ENCODE data around the gene STX5. TPM values are rescaled to one million over a fixed set of nuclear protein-coding genes. Genes with fewer than 3 reads are reported as not detected.
A peak's percentile ranks its signal among the peaks of the same experiment; 100 is the strongest.
"Not testable (repeated sequence)": the region's sequence is repeated elsewhere in the genome, so short reads cannot be mapped to it uniquely, and the experiment has no call there.

STX5 gene
- polyA plus RNA-seq, 3 donors: 51.6 to 57.9 (median 56.7) TPM

- no peak for DNase-seq (ENCODE audit: extremely low read depth in 1 of 11, low read depth in 9 of 11, low spot score in 4 of 11)
Observed at GRCh38 chr11:62801071-62801470, 30.8 kb downstream of the STX5 start.

GRCh38 chr11:62799486-62799885, 32.4 kb downstream of the STX5 start:
- no peak for DNase-seq (ENCODE audit: extremely low read depth in 1 of 11, low read depth in 9 of 11, low spot score in 4 of 11)

- DNase-seq (ENCODE audit: extremely low read depth in 1 of 11, low read depth in 9 of 11, low spot score in 4 of 11): no peak
Observed at GRCh38 chr11:62796281-62796680, 35.6 kb downstream of the STX5 start.

GRCh38 chr11:62794201-62794775, 37.6 kb downstream of the STX5 start:
- no peak for DNase-seq (ENCODE audit: extremely low read depth in 1 of 11, low read depth in 9 of 11, low spot score in 4 of 11)

- DNase-seq (ENCODE audit: extremely low read depth in 1 of 11, low read depth in 9 of 11, low spot score in 4 of 11): no peak
Observed at GRCh38 chr11:62792202-62792575, 39.7 kb downstream of the STX5 start.

GRCh38 chr11:62791501-62792201, 40.2 kb downstream of the STX5 start, which contains the start of gene TMEM223:
Gene TMEM223, minus strand, starts transcription at chr11:62792006. Its CDS starts 12 bp downstream, at chr11:62791994.
- DNase-seq (ENCODE audit: extremely low read depth in 1 of 11, low read depth in 9 of 11, low spot score in 4 of 11): peak in 8 of 11 donors; percentile 62 to 82 (median 76)

- no peak for DNase-seq (ENCODE audit: extremely low read depth in 1 of 11, low read depth in 9 of 11, low spot score in 4 of 11)
Observed at GRCh38 chr11:62789576-62789975, 42.3 kb downstream of the STX5 start.

- no peak for DNase-seq (ENCODE audit: extremely low read depth in 1 of 11, low read depth in 9 of 11, low spot score in 4 of 11)
Observed at GRCh38 chr11:62788991-62789390, 42.9 kb downstream of the STX5 start.

GRCh38 chr11:62787005-62787759, 44.7 kb downstream of the STX5 start, which contains the start of gene TMEM179B:
Gene TMEM179B, plus strand, starts transcription at chr11:62787402. Its CDS starts 30 bp downstream, at chr11:62787432.
- peak; percentile 97 to 99 (median 98) for DNase-seq (ENCODE audit: extremely low read depth in 1 of 11, low read depth in 9 of 11, low spot score in 4 of 11)

- peak in 9 of 11 donors; percentile 75 to 89 (median 84) for DNase-seq (ENCODE audit: extremely low read depth in 1 of 11, low read depth in 9 of 11, low spot score in 4 of 11)
Observed at GRCh38 chr11:62786318-62787004, 45.4 kb downstream of the STX5 start.

GRCh38 chr11:62782753-62783152, 49.1 kb downstream of the STX5 start:
- DNase-seq (ENCODE audit: extremely low read depth in 1 of 11, low read depth in 9 of 11, low spot score in 4 of 11): no peak

- no peak for DNase-seq (ENCODE audit: extremely low read depth in 1 of 11, low read depth in 9 of 11, low spot score in 4 of 11)
Observed at GRCh38 chr11:62778441-62778840, 53.4 kb downstream of the STX5 start.

- DNase-seq (ENCODE audit: extremely low read depth in 1 of 11, low read depth in 9 of 11, low spot score in 4 of 11): no peak
Observed at GRCh38 chr11:62777389-62777788, 54.5 kb downstream of the STX5 start.

- DNase-seq (ENCODE audit: extremely low read depth in 1 of 11, low read depth in 9 of 11, low spot score in 4 of 11): no peak
Observed at GRCh38 chr11:62775646-62776045, 56.2 kb downstream of the STX5 start.

- DNase-seq (ENCODE audit: extremely low read depth in 1 of 11, low read depth in 9 of 11, low spot score in 4 of 11): no peak
Observed at GRCh38 chr11:62774407-62774806, 57.4 kb downstream of the STX5 start.

GRCh38 chr11:62771144-62772021, 60.5 kb downstream of the STX5 start, which contains the start of gene TAF6L:
Gene TAF6L, plus strand, starts transcription at chr11:62771396. Its CDS starts 4,388 bp downstream, at chr11:62775784.
- DNase-seq (ENCODE audit: extremely low read depth in 1 of 11, low read depth in 9 of 11, low spot score in 4 of 11): peak; percentile 87 to 98 (median 94)

- DNase-seq (ENCODE audit: extremely low read depth in 1 of 11, low read depth in 9 of 11, low spot score in 4 of 11): peak in 1 of 11 donors; percentile 34
Observed at GRCh38 chr11:62770778-62771143, 61.1 kb downstream of the STX5 start.

GRCh38 chr11:62760867-62761227, 71.0 kb downstream of the STX5 start:
- not testable (repeated sequence) for DNase-seq (ENCODE audit: extremely low read depth in 1 of 11, low read depth in 9 of 11, low spot score in 4 of 11)

Measured in renal cortex interstitium (tissue), 11 donors.